Measurements from ENCODE around the gene TBC1D22A.
"Not testable (repeated sequence)": the region's sequence is repeated elsewhere in the genome, so short reads cannot be mapped to it uniquely, and the experiment has no call there.

TBC1D22A gene

GRCh38 chr22:46978668-46979067, 216.2 kb downstream of the TBC1D22A start:
- not testable (repeated sequence) for DNase-seq

GRCh38 chr22:46979506-46979905, 217.1 kb downstream of the TBC1D22A start:
- no peak for DNase-seq

- no peak for DNase-seq
These were observed 217.9 kb downstream of the TBC1D22A start for GRCh38 chr22:46980392-46980791.

- no peak for DNase-seq
These were observed 220.2 kb downstream of the TBC1D22A start for GRCh38 chr22:46982635-46983034.

GRCh38 chr22:46983046-46983445, 220.6 kb downstream of the TBC1D22A start:
- DNase-seq = no peak

GRCh38 chr22:46984751-46985506, 222.5 kb downstream of the TBC1D22A start:
- DNase-seq = peak; percentile 69

GRCh38 chr22:46985507-46985882, 223.0 kb downstream of the TBC1D22A start:
- DNase-seq = peak; percentile 5

- DNase-seq = no peak
These were observed 224.3 kb downstream of the TBC1D22A start for GRCh38 chr22:46986788-46987187.

GRCh38 chr22:46990937-46991550, 228.6 kb downstream of the TBC1D22A start:
- no peak for DNase-seq

- DNase-seq = no peak
These were observed 229.2 kb downstream of the TBC1D22A start for GRCh38 chr22:46991666-46992065.

- no peak for DNase-seq
These were observed 229.8 kb downstream of the TBC1D22A start for GRCh38 chr22:46992121-46992731.

GRCh38 chr22:46993633-46994032, 231.2 kb downstream of the TBC1D22A start:
- no peak for DNase-seq

- no peak for DNase-seq
These were observed 231.8 kb downstream of the TBC1D22A start for GRCh38 chr22:46994265-46994664.

- no peak for DNase-seq
These were observed 232.5 kb downstream of the TBC1D22A start for GRCh38 chr22:46994983-46995382.

GRCh38 chr22:46995501-46996360, 233.3 kb downstream of the TBC1D22A start:
- DNase-seq = no peak

- no peak for DNase-seq
These were observed 234.3 kb downstream of the TBC1D22A start for GRCh38 chr22:46996595-46997310.

- DNase-seq = no peak
These were observed 235.0 kb downstream of the TBC1D22A start for GRCh38 chr22:46997311-46997970.

GRCh38 chr22:46998331-46998730, 235.9 kb downstream of the TBC1D22A start:
- DNase-seq = no peak

GRCh38 chr22:47000256-47000655, 237.8 kb downstream of the TBC1D22A start:
- DNase-seq = no peak

- no peak for DNase-seq
These were observed 238.4 kb downstream of the TBC1D22A start for GRCh38 chr22:47000888-47001287.

- DNase-seq = no peak
These were observed 238.8 kb downstream of the TBC1D22A start for GRCh38 chr22:47001288-47001687.

GRCh38 chr22:47002692-47003091, 240.2 kb downstream of the TBC1D22A start:
- DNase-seq = no peak

All from NCI-H226 (cell line).